D721Med (cell line): ENCODE measurements around the gene PRR5.
"Not testable (repeated sequence)": the region's sequence is repeated elsewhere in the genome, so short reads cannot be mapped to it uniquely, and the experiment has no call there.

Experiments used
- DNase-seq: peaks from one replicate; pipeline ENCODE4 v3.0.0; 2011; ENCODE audit warnings: low spot score; ENCODE audit not compliant: insufficient read length
- FAIRE-seq: peaks from 2 replicates; lab custom pipeline; 2011; peaks lifted over from hg19 to GRCh38; lab: Jason Lieb, UNC
- TF ChIP-seq, protein P1 (sequence below): IDR thresholded peaks from 2 replicates; pipeline ENCODE4 v1.5.1; 2012; ENCODE audit warnings: mild to moderate bottlenecking, control low read depth; ENCODE audit not compliant: insufficient read depth; ENCODE audit errors: missing control alignments

PRR5 gene

DNA sequence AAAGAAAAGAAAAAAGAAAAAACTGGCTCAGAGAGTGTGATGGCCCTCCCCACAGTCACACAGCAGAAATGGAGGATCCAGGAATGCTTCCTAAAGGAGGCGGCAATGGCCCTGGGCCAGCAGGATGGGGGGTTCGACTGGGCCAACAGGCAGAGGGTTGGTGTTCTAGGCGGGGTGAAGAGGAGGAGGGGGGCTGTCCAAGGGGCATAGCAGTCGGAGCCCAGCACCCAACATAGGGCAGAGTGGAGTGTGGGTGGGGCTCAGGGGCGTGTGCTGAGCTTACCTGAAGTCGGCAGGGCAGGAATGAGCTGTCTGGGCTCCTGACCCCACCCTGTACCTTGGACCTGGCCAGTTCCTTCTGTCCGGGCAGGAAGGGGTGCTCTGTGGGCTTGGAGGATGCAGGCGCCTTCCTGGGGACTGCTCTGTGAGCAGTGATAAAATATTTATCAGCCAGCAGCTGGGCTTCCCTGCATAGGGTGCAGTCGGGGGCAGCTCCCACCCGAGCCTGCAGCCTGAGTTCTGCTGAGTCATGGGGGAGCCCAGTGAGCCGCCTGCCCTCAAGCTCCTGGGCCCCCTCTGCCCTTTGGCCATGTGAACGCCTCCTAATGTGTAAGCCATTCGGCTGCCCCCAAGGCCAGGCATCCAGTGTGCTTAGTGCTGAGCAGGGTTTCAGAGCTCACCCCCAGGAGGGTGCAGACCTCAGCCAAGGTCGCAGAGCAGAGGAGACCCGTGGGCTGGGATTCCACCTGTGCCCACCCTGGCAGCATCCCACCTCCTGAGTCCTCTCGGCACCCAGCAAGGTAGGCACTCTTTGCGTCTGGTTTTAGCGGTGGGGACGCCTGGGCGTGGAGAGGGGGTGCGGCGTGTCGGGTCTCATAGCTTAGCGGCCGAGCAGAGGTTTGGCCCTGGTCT, 25.3 kb upstream of the PRR5 start:
- FAIRE-seq: no peak
- DNase-seq: no peak
- TF ChIP-seq, protein P1, sequence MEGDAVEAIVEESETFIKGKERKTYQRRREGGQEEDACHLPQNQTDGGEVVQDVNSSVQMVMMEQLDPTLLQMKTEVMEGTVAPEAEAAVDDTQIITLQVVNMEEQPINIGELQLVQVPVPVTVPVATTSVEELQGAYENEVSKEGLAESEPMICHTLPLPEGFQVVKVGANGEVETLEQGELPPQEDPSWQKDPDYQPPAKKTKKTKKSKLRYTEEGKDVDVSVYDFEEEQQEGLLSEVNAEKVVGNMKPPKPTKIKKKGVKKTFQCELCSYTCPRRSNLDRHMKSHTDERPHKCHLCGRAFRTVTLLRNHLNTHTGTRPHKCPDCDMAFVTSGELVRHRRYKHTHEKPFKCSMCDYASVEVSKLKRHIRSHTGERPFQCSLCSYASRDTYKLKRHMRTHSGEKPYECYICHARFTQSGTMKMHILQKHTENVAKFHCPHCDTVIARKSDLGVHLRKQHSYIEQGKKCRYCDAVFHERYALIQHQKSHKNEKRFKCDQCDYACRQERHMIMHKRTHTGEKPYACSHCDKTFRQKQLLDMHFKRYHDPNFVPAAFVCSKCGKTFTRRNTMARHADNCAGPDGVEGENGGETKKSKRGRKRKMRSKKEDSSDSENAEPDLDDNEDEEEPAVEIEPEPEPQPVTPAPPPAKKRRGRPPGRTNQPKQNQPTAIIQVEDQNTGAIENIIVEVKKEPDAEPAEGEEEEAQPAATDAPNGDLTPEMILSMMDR: no peak

DNA sequence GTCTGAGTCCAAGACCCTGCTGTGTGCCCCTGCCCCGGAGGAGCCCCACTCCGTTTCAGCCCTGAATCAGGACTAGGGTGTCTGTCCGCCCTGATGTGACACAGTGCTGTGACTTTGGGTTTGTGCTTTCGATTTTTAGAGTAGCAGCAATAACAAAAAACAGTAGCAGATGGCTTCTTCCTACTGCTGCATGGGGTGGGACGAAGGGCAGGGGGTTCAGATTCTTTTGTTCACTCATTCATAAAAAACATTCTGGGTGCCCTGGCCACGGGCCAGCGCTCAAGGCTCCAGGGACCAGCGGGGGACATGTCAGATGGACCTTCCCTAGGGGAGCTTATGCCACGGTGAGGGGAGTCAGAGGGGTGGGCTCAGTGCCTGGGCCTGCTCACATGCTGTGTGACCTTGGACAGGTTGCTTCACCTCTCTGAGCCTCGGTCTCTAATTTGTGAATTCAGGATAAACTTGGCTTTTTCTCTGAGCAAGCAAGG, 24.6 kb upstream of the PRR5 start:
- DNase-seq (no peak), FAIRE-seq (no peak)
- TF ChIP-seq, protein P1: no peak

DNA sequence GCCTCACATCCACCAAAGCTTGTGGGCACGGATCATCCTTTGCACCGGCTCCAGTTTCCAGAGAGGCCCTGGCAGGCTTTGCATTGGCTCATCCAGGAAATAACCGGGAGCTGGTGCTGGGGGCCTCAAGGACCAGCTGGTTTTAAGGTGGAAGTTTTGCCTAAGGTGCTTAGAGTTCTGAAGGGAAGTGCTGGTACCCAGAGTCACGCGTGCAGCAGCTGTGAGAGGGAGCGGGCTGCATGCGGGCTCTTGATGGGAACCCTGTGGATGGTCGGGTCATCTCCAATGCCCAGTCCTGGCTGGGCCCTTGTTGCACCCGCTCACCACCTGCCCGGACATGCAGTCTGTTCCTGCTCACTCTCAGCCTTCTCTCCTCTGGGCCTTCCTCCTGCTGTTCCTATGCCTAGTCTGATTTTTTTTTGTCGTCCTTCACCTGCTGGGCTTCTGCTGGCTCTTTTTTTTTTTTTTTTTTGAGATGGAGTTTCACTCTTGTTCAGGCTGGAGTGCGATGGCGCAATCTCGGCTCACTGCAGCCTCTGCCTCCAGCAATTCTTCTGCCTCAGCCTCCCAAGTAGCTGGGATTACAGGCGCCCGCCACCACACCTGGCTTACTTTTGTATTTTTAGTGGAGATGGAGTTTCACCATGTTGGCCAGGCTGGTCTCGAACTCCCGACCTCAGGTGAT, 24.0 kb upstream of the PRR5 start:
- DNase-seq (no peak), FAIRE-seq (no peak)
- TF ChIP-seq, protein P1: no peak

DNA sequence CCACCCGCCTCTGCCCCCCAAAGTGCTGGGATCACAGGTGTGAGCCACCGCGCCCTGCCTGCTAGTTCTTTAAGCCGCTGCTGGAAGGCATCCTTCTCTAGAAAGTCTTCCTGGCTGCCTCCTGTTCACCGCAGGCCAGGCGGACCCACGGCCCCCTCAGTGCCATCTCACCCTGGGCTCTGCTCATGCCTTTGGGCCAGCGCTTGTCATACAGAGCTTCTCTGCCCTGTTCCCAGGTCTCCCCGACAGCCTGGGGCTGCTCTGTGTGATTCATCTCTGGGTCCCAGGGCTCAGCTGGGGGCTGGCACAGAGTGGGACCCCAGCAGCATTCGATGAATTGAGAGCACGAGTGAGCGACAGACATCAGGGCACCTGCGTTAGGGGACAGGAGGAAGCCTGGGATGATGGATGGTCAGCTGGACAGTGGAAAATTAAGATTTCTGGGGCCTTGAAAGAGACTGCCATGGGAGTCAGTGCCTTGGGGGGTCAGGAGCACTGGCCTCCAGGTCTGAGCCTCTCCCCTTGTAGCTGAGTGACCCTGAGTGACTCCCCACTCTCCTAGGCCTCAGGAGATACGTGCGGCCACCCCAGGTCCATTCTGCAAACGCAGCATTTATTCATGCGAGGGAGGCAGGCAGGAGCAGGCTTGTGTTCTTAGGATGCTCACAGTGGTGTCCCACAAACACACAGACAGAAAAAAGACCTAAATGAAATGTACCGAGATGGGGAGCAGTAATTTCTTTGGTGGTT, 23.3 kb upstream of the PRR5 start:
- no peak for FAIRE-seq
- TF ChIP-seq, protein P1: no peak
- DNase-seq: no peak

DNA sequence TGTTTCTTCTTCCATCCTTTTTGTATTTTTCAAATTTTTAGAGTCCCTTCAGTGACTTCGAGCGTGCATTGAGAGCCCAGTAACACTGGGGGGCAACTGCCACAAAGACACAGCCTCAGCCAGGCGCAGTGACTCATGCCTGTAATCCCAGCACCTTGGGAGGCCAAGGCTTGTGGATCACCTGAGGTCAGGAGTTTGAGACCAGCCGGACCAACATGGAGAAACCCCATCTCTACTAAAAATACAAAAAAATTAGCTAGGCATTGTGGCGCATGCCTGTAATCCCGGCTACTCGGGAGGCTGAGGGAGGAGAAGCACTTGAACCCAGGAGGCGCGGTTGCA, 22.7 kb upstream of the PRR5 start:
- not testable (repeated sequence) for FAIRE-seq

DNA sequence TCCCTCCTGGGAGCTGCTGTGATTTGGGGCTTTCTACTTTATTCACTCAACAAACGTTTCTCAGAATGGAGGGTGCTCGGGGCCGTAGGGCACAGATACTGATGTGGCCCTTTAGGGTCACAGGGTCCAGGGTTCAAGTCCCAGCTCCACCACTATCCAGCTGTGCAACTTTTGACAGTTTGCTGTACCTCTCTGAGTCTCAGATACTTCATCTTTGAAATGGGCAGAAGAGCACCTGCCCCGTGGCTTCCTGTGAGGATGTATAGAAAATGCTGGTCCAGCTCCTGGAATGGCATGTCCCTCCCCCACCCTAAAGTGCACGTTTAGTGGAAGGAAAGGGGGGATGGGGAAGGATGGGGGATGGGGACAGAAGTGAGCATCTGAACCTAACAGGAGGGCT, 21.9 kb upstream of the PRR5 start:
- DNase-seq: no peak
- FAIRE-seq: no peak
- TF ChIP-seq, protein P1: no peak

More for the DNA sequence above, 22.7 kb upstream of the PRR5 start:
- DNase-seq: not testable (repeated sequence)

DNA sequence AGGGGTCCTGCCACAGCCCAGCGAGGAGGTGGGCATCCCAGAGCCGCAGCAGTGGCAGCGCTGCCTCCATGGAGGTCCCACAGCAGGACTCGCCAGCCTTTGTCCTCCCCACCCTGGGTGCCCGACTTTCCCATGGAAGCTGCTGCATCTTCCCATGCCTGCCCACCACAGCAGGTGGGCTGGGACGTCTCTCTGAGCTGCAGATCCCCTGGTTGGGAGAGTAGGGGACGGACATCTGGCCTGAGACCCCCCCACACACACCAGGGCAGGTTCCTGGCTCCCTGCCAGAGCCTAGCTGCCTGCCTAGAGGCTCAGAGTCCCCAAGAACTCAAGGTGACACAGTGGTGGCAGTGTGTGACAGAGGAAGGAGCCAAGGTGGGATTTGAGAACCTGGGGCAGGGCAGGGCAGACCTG, 21.5 kb upstream of the PRR5 start:
- DNase-seq: no peak
- FAIRE-seq: no peak
- TF ChIP-seq, protein P1: no peak
